OCI-LY7 (cell line): ENCODE results near the gene SLC18A3. TPM values are rescaled to one million over a fixed set of nuclear protein-coding genes. Genes with fewer than 3 reads are reported as not detected.

Experiments
- BruUV-seq: library from RNA; stranded (reverse); fragments of 400-500 nt; replicated peaks from 2 replicates; lab custom pipeline; 2021; lab: Mats Ljungman, UMichigan
- CTCF ChIA-PET: fragments of 300-600 bp; sonication (Branson Sonifier 250); formaldehyde crosslinking; loops from one replicate; lab custom pipeline; 2022; ENCODE audit warnings: antibody characterized with exemption; ENCODE audit not compliant: unreplicated experiment; lab: Charles Lee
- POLR2A ChIA-PET: fragments of 300-600 bp; sonication (Branson Sonifier 250); formaldehyde crosslinking; loops from one replicate; lab custom pipeline; 2022; ENCODE audit warnings: antibody characterized with exemption; lab: Charles Lee
- DNase-seq: peaks from one replicate; pipeline ENCODE4 v3.0.0-alpha.2; 2015; ENCODE audit warnings: low spot score
- H2AFZ ChIP-seq: fragments of 200-600 bp; sonication (generic), shearing (Covaris generic); 2 replicates; pipeline ENCODE4 v1.6.1; 2014; ENCODE audit warnings: mild to moderate bottlenecking, antibody characterized with exemption, low read length, moderate library complexity
- H3K27ac ChIP-seq: fragments of 200-600 bp; sonication (generic); 2 replicates; pipeline ENCODE4 v1.5.1; 2014; ENCODE audit warnings: mixed run types, low read depth, mild to moderate bottlenecking, moderate library complexity, low read length, inconsistent platforms; ENCODE audit not compliant: poor library complexity, severe bottlenecking
- H3K36me3 ChIP-seq: fragments of 200-600 bp; sonication (generic); 2 replicates; pipeline ENCODE4 v1.6.1; 2014; ENCODE audit warnings: mild to moderate bottlenecking, antibody characterized with exemption, low read length, moderate library complexity, mixed read lengths; ENCODE audit not compliant: insufficient read depth
- H3K4me1 ChIP-seq: fragments of 200-600 bp; sonication (generic); 2 replicates; pipeline ENCODE4 v1.5.1; 2014; ENCODE audit warnings: mild to moderate bottlenecking, low read length; ENCODE audit not compliant: insufficient read depth, poor library complexity, severe bottlenecking
- H3K4me2 ChIP-seq: fragments of 200-600 bp; sonication (generic); 2 replicates; pipeline ENCODE4 v1.6.1; 2014; ENCODE audit warnings: mild to moderate bottlenecking, low read length
- H3K4me3 ChIP-seq: fragments of 200-600 bp; sonication (generic); 2 replicates; pipeline ENCODE4 v1.5.1; 2014; ENCODE audit warnings: mild to moderate bottlenecking, low read depth, low read length; ENCODE audit not compliant: poor library complexity, severe bottlenecking
- H3K79me2 ChIP-seq: fragments of 200-600 bp; sonication (generic); 2 replicates; pipeline ENCODE4 v1.6.1; 2016; ENCODE audit warnings: low read depth, mild to moderate bottlenecking, low read length, moderate library complexity, mixed read lengths; ENCODE audit not compliant: insufficient read depth
- H3K9me2 ChIP-seq: fragments of 200-600 bp; sonication (generic); 2 replicates; pipeline ENCODE4 v1.6.1; 2016; ENCODE audit warnings: mild to moderate bottlenecking, low read length, mixed read lengths; ENCODE audit not compliant: insufficient read depth
- H3K9me3 ChIP-seq: fragments of 200-600 bp; sonication (generic); 2 replicates; pipeline ENCODE4 v1.6.1; 2014; ENCODE audit warnings: mild to moderate bottlenecking, mixed run types, low read length, mixed read lengths
- H4K20me1 ChIP-seq: fragments of 200-600 bp; sonication (generic); 2 replicates; pipeline ENCODE4 v1.6.1; 2014; ENCODE audit warnings: mild to moderate bottlenecking, antibody characterized with exemption, low read length, moderate library complexity, mixed read lengths; ENCODE audit not compliant: insufficient read depth
- EZH2phosphoT487 ChIP-seq: fragments of 200-600 bp; sonication (generic); IDR thresholded peaks from 2 replicates; pipeline ENCODE4 v1.6.1; 2018; ENCODE audit warnings: low read depth, borderline replicate concordance, mild to moderate bottlenecking, mixed run types, antibody characterized with exemption, low read length, moderate library complexity, mixed read lengths
- intact Hi-C: fragments of 100-400 bp; cut with micrococcal nuclease; formaldehyde crosslinking; loops from one replicate; pipeline ENCODE4 v1.10.0; 2022; ENCODE audit not compliant: unreplicated experiment
- total RNA-seq, 2 experiments: library from RNA; depleted of rRNA in 1 of 2; stranded (reverse); fragments of >200 nt in 1 of 2; shearing (Covaris generic) in 1 of 2; gene quantifications; 2 replicates each; pipeline ENCODE4 v1.2.3, GENCODE V29; 2014 to 2022
- TF ChIP-seq, protein P1 (sequence below): fragments of 200-600 bp; sonication (generic); conservative IDR thresholded peaks from 2 replicates; pipeline ENCODE4 v1.5.1; 2014; ENCODE audit warnings: mild to moderate bottlenecking, antibody characterized with exemption, low read length, moderate library complexity, mixed read lengths

SLC18A3 gene
- total RNA-seq, 2 experiments from 2014 or later, result not detected

- H3K9me2 ChIP-seq, result no peaks in the 10 kb centered on the region
- CTCF ChIA-PET, result no interaction called here
- no peaks in the 10 kb centered on the region for H3K4me1 ChIP-seq
- TF ChIP-seq, protein P1, sequence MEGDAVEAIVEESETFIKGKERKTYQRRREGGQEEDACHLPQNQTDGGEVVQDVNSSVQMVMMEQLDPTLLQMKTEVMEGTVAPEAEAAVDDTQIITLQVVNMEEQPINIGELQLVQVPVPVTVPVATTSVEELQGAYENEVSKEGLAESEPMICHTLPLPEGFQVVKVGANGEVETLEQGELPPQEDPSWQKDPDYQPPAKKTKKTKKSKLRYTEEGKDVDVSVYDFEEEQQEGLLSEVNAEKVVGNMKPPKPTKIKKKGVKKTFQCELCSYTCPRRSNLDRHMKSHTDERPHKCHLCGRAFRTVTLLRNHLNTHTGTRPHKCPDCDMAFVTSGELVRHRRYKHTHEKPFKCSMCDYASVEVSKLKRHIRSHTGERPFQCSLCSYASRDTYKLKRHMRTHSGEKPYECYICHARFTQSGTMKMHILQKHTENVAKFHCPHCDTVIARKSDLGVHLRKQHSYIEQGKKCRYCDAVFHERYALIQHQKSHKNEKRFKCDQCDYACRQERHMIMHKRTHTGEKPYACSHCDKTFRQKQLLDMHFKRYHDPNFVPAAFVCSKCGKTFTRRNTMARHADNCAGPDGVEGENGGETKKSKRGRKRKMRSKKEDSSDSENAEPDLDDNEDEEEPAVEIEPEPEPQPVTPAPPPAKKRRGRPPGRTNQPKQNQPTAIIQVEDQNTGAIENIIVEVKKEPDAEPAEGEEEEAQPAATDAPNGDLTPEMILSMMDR, result no peak
- no peak for TF ChIP-seq EZH2phosphoT487
- H3K9me3 ChIP-seq, result no peaks in the 10 kb centered on the region
- no peaks in the 10 kb centered on the region for H4K20me1 ChIP-seq
- no TSS peak for BruUV-seq
- POLR2A ChIA-PET, result interaction anchor here (0.7 kb wide), 1 partner anchor 73 kb away, joined by 4 read pairs; no protein-coding TSS in a partner anchor
- DNase-seq, result no peak
- H3K36me3 ChIP-seq, result no peaks in the 10 kb centered on the region
- H3K79me2 ChIP-seq, result no peaks in the 10 kb centered on the region
- H2AFZ ChIP-seq, result no peak overlapping the region
- no peak overlapping the region for H3K4me2 ChIP-seq
- H3K4me3 ChIP-seq, result no peak overlapping the region
- H3K27ac ChIP-seq, result no peak overlapping the region
- intact Hi-C loops, result no loop called here
These were observed 6.5 kb downstream of the SLC18A3 start for GRCh38 chr10:49616421-49617101.

DNA sequence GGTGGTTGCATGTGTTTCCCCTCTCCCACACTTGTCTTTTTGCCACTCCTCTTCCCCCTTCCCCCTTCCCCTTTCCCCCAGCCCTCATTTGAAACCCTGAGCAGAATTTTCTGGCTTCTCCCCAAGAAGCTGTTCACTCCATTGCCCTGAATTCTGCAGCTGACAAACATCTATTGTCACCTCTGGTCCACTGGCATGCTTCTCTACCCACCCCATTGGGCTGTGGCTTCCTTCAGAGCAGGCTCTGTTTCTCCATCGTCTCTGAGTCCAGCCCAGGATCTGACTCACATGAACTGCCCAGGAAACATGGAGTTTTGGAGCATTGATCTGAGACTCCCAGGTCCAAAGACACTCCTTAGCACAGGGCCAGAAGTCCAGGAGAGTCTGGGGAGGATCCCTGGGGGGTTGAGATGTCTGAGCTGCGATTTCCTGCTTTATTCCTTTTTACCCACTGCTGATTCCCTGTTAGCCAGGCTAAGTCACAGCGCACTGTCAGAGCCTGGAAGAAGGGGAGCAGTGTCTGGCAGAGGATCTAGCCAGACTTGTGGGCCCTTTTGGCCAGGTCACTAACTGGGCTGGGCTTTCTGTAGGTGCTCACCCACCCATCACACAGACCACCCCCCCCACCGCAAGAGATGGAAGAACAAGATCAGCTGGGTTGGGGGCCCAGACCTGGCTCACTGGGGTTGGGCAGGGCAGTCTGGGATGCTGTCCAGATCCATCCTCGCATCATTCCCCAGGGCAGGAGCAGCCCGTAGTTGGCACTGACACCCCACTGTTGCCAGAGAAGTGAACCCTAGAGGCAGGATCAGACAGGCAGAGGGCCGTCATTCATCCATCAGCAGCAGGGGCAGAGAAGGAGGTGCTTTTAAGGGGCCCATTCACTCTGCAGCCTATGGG is 7.3 kb downstream of the SLC18A3 start:
- Histone ChIP-seq H3K79me2 (no peaks in the 10 kb centered on the region), H2AFZ (no peak overlapping the region), H3K4me2 (no peak overlapping the region), H3K4me3 (no peak overlapping the region), H3K27ac (no peak overlapping the region), H3K4me1 (no peaks in the 10 kb centered on the region), H3K9me2 (no peaks in the 10 kb centered on the region), H4K20me1 (no peaks in the 10 kb centered on the region), H3K9me3 (no peaks in the 10 kb centered on the region), H3K36me3 (no peaks in the 10 kb centered on the region)
- TF ChIP-seq EZH2phosphoT487, result no peak
- TF ChIP-seq, protein P1, result no peak
- POLR2A ChIA-PET, result interaction anchor here (0.7 kb wide), 1 partner anchor 73 kb away, joined by 4 read pairs; no protein-coding TSS in a partner anchor
- CTCF ChIA-PET, result no interaction called here
- no peak for DNase-seq
- no TSS peak for BruUV-seq
- intact Hi-C loops, result no loop called here
